Measurements from ENCODE around the gene F11R.

The F11R gene

DNA sequence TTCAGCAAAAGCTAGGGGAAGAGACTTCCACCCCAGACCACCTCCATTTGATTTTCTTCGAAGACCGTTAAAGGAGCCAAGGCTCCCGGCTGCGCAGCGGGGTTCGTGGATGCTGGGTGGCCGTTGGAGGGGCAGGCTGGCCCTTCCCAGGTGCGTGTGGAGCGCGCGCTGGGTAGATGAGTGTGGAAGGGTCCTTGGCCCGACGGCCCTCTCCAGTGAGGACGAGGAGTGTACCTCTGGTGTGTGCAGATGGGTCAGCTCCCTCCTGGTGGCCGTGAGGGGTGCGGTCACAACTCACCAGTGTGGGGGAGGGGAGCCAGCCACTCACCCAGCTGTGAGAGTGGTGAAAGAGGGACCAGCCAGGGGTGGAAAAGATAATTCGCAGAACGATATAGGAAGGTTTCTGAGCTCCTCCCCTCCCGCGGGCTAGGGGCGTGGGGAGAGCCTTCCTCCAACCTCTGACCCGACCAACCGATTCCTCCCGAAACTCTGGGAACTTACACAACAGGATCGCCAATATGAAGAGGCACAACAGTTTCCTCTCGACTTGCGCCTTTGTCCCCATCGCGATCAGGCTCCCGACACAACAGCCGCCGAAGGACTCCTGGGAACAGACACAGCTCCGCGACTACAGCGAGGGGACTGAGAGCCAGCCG is at the start of gene F11R (continued):
- TF ChIP-seq, protein P1, sequence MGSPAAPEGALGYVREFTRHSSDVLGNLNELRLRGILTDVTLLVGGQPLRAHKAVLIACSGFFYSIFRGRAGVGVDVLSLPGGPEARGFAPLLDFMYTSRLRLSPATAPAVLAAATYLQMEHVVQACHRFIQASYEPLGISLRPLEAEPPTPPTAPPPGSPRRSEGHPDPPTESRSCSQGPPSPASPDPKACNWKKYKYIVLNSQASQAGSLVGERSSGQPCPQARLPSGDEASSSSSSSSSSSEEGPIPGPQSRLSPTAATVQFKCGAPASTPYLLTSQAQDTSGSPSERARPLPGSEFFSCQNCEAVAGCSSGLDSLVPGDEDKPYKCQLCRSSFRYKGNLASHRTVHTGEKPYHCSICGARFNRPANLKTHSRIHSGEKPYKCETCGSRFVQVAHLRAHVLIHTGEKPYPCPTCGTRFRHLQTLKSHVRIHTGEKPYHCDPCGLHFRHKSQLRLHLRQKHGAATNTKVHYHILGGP (tag by site-specific recombination; IDR thresholded peaks at IDR 0.05), result no peak
- TF ChIP-seq ZNF513 (tag by site-specific recombination; IDR thresholded peaks at IDR 0.05), result peak; percentile 23; the same call in 1 of the 2 replicates
- TF ChIP-seq ZNF626 (tag by site-specific recombination; IDR thresholded peaks at IDR 0.05), result no peak
- no peak for TF ChIP-seq ZNF114 (tag by site-specific recombination; IDR thresholded peaks at IDR 0.05)
- no peak for TF ChIP-seq ZNF248 (tag by site-specific recombination; IDR thresholded peaks at IDR 0.05)
- no peak for TF ChIP-seq OVOL3 (tag by site-specific recombination; IDR thresholded peaks at IDR 0.05)
- TF ChIP-seq ZNF785 (tag by site-specific recombination; IDR thresholded peaks at IDR 0.05), result no peak

GRCh38 chr1:161069731-161070270 is 48.8 kb upstream of the F11R start, which contains the start of gene ARHGAP30:
TSS of gene ARHGAP30 (minus strand) at chr1:161069891. CDS start at chr1:161069624, 267 bp downstream.
- Histone ChIP-seq H3K9me3 (ENCODE audit: control insufficient read depth, insufficient read depth, low read depth, low read length) (no peaks in the 10 kb centered on the region), H3K4me3 (ENCODE audit: low read depth, low read length) (no peak within 1 kb of the TSS), H3K36me3 (ENCODE audit: control insufficient read depth in 2 of 2, insufficient read depth in 1 of 2, low read length in 2 of 2) (peaks cover 0 to 13% of the 10 kb centered on the region in 2 experiments; a peak in 1 of 3 replicates), H3K27ac (ENCODE audit: extremely low read depth, low read depth, low read length) (no peak within 1 kb of the TSS), H3K4me1 (ENCODE audit: control insufficient read depth, insufficient read depth, low read length) (no peaks in the 10 kb centered on the region)
- CTCF ChIA-PET, result interaction anchor here (0.8 to 6.1 kb wide), 4 partner anchors 25 to 72 kb away, joined by 3 to 56 read pairs (median 4); partner anchors contain the start of gene KLHDC9
- TF ChIP-seq ZNF138 (tag by site-specific recombination; IDR thresholded peaks at IDR 0.05; ENCODE audit: borderline replicate concordance) (no peak), ZSCAN4 (tag by site-specific recombination; IDR thresholded peaks at IDR 0.05) (no peak), ZNF223 (tag by site-specific recombination; IDR thresholded peaks at IDR 0.05) (no peak), ZNF776 (tag by site-specific recombination; IDR thresholded peaks at IDR 0.05; ENCODE audit: borderline replicate concordance) (no peak), PATZ1 (tag by site-specific recombination; IDR thresholded peaks at IDR 0.05) (no peak), ZNF239 (tag by site-specific recombination; IDR thresholded peaks at IDR 0.05) (no peak)
- POLR2A ChIA-PET, result interaction anchor here (0.7 kb wide), 1 partner anchor 236 kb away, joined by 4 read pairs; no protein-coding TSS in a partner anchor

DNA sequence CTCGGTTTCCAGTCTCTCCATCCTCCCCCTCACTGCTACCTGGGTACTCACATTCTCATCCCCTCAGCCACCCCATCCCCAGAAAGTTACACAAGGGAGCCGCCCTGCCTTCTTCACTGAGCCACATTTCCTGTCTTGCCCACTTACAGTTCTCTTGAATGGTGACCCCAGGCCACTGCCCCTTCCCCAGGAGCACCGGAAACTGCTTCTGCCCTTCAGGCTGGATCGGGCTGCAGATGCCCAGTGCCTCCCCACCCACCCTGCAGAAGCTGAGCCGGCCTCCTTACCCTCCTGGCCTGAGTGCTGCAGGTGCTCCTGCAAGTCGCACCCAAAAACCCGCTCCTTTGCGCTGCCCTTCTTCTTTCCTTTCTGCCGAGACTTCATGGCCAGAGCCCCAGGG is 48.3 kb upstream of the F11R start:
- H3K9me3 ChIP-seq (ENCODE audit: control insufficient read depth, insufficient read depth, low read depth, low read length), result no peaks in the 10 kb centered on the region
- ChIA-PET CTCF (interaction anchor here (0.8 to 6.1 kb wide), 3 partner anchors 24 to 41 kb away, joined by 3 to 56 read pairs (median 3); partner anchors contain the start of gene KLHDC9), POLR2A (no interaction called here)
- H3K27ac ChIP-seq (ENCODE audit: extremely low read depth, low read depth, low read length), result no peak overlapping the region
- H3K4me3 ChIP-seq (ENCODE audit: low read depth, low read length), result no peak overlapping the region
- no peak for TF ChIP-seq SCRT1 (tag by site-specific recombination; IDR thresholded peaks at IDR 0.05; ENCODE audit: borderline replicate concordance)
- TF ChIP-seq ZNF843 (tag by site-specific recombination; IDR thresholded peaks at IDR 0.05), result no peak
- no peak for TF ChIP-seq ZNF701 (tag by site-specific recombination; IDR thresholded peaks at IDR 0.05)
- no peak for TF ChIP-seq ZNF623 (tag by site-specific recombination; IDR thresholded peaks at IDR 0.05)
- H3K36me3 ChIP-seq (ENCODE audit: control insufficient read depth in 2 of 2, insufficient read depth in 1 of 2, low read length in 2 of 2), result peaks cover 0 to 13% of the 10 kb centered on the region in 2 experiments; a peak in 1 of 3 replicates
- H3K4me1 ChIP-seq (ENCODE audit: control insufficient read depth, insufficient read depth, low read length), result no peaks in the 10 kb centered on the region
